Measurements from ENCODE around the gene SPAG9. TPM values are rescaled to one million over a fixed set of nuclear protein-coding genes. Genes with fewer than 3 reads are reported as not detected.

The SPAG9 gene
- total and polyA plus RNA-seq, 2 experiments from 2014 or later: 13.7 to 45.0 TPM

GRCh38 chr17:50918071-50918932 lies 202.4 kb downstream of the SPAG9 start (continued):
- TF ChIP-seq ZNF462 (CRISPR knock-in tag; IDR thresholded peaks at IDR 0.05): no peak

- H3K9me2 ChIP-seq (ENCODE audit: insufficient read depth): no peaks in the 10 kb centered on the region
- H3K27me3 ChIP-seq (ENCODE audit: insufficient read depth): no peaks in the 10 kb centered on the region
- H4K20me1 ChIP-seq (replicated peaks; ENCODE audit: insufficient read depth): no peaks in the 10 kb centered on the region
- peak overlapping the region; percentile 52; the same call in 1 of the 2 replicates for H2AFZ ChIP-seq
- Mint-ChIP-seq H3K4me1 (peaks cover 57% of the 10 kb centered on the region), H3K27me3 (ENCODE audit: insufficient read depth, low read depth, poor library complexity) (peaks cover 18% of the 10 kb centered on the region), H3K27ac (no peak overlapping the region), H3K4me3 (no peak overlapping the region), H3K9me3 (no peaks in the 10 kb centered on the region), H3K36me3 (ENCODE audit: low read depth) (no peaks in the 10 kb centered on the region)
- peaks cover 14% of the 10 kb centered on the region for H3K4me1 ChIP-seq (ENCODE audit: insufficient read depth)
- H3K27ac ChIP-seq (ENCODE audit: low read depth): no peak overlapping the region
- H3F3A ChIP-seq (replicated peaks; ENCODE audit: low read depth): no peaks in the 10 kb centered on the region
- H3K4me2 ChIP-seq: 0 out of 2 replicates have a peak overlapping the region, but pooled peaks have one; percentile 26
- DNase-seq (ENCODE audit: low spot score) (no peak), ATAC-seq (peak; percentile 34)
- no peak overlapping the region for H3K4me3 ChIP-seq
- H3K79me2 ChIP-seq (replicated peaks; ENCODE audit: insufficient read depth): no peaks in the 10 kb centered on the region
- no peaks in the 10 kb centered on the region for H3K36me3 ChIP-seq (ENCODE audit: insufficient read depth)
- TF ChIP-seq ZNF462 (CRISPR knock-in tag; IDR thresholded peaks at IDR 0.05) (no peak), CREB1 (CRISPR knock-in tag; IDR thresholded peaks at IDR 0.05; ENCODE audit: low read depth) (no peak), STAT1 (IDR thresholded peaks at IDR 0.05; ENCODE audit: unreplicated experiment) (no peak), EZH2phosphoT487 (IDR thresholded peaks at IDR 0.05; ENCODE audit: unreplicated experiment) (no peak), EZH2 (IDR thresholded peaks at IDR 0.05; ENCODE audit: low read depth, unreplicated experiment) (no peak)
Observed at GRCh38 chr17:50917418-50917743, 203.3 kb downstream of the SPAG9 start.
